Ishikawa (cell line): ENCODE measurements around the gene COPB2.

Experiments
- EP300 ChIP-seq: IDR thresholded peaks from 2 replicates; pipeline ENCODE4 v1.6.1; 2012; ENCODE audit warnings: borderline replicate concordance
- FOXM1 ChIP-seq: IDR thresholded peaks from 2 replicates; pipeline ENCODE4 v1.6.1; 2012; ENCODE audit warnings: low read depth, borderline replicate concordance
- MAX ChIP-seq: IDR thresholded peaks from 2 replicates; pipeline ENCODE4 v1.6.1; 2012
- NFIC ChIP-seq: IDR thresholded peaks from 2 replicates; pipeline ENCODE4 v1.6.1; 2012
- RAD21 ChIP-seq: IDR thresholded peaks from 2 replicates; pipeline ENCODE4 v1.6.1; 2012; ENCODE audit warnings: low read depth

GRCh38 chr3:139332092-139332491, 57.4 kb downstream of the COPB2 start:
- TF ChIP-seq NFIC (no peak), EP300 (no peak), MAX (no peak), FOXM1 (no peak), RAD21 (no peak)
